Thoracic aorta (tissue), 2 donors: Measurements from ENCODE around the gene SRGAP1. TPM values are rescaled to one million over a fixed set of nuclear protein-coding genes. Genes with fewer than 3 reads are reported as not detected.

ENCODE experiments used
- ATAC-seq: fragments of 150-250 bp; one replicate; pipeline ENCODE4 v1.8.0; 2017; ENCODE audit warnings: low read depth; ENCODE audit not compliant: insufficient number of reproducible peaks, low FRiP score
- DNase-seq: peaks from one replicate; pipeline ENCODE4 v3.0.0-alpha.2; 2020; ENCODE audit warnings: low spot score
- H3K27ac ChIP-seq, 2 donors: fragments of 200-600 bp; sonication (generic); 1 replicate in 1 of 2; 2 replicates in 1 of 2; pipeline ENCODE4 v1.5.1; 2016; ENCODE audit warnings: mild to moderate bottlenecking in 2 of 2, moderate library complexity in 2 of 2
- H3K27me3 ChIP-seq: fragments of 200-600 bp; sonication (generic); replicated peaks from 2 replicates; pipeline ENCODE4 v1.6.0; 2016; ENCODE audit warnings: mild to moderate bottlenecking; ENCODE audit not compliant: insufficient read depth
- H3K36me3 ChIP-seq: fragments of 200-600 bp; sonication (generic); one replicate; pipeline ENCODE4 v1.5.1; 2016
- H3K4me1 ChIP-seq, 2 donors: fragments of 200-600 bp; sonication (generic); 1 replicate in 1 of 2; 2 replicates in 1 of 2; pipeline versions ENCODE4 v1.5.1 to v1.6.0; 2016; ENCODE audit warnings: low read depth in 2 of 2, mild to moderate bottlenecking in 1 of 2; ENCODE audit not compliant: control insufficient read depth in 1 of 2
- H3K4me3 ChIP-seq: fragments of 200-600 bp; sonication (generic); 2 replicates; pipeline ENCODE4 v1.5.1; 2016; ENCODE audit warnings: mild to moderate bottlenecking
- H3K9me3 ChIP-seq: fragments of 200-600 bp; sonication (generic); 2 replicates; pipeline ENCODE4 v1.5.1; 2016
- total RNA-seq, 2 donors: library from RNA; depleted of rRNA; stranded (reverse); fragments of >200 nt; gene quantifications; one replicate each; pipeline versions ENCODE4 v1.1.0 to v1.2.3, GENCODE V29; 2016
- TF ChIP-seq, protein P1 (sequence below): fragments of 200-600 bp; sonication (generic); IDR thresholded peaks from one replicate; pipeline ENCODE4 v1.5.1; 2019; ENCODE audit warnings: antibody characterized with exemption

Gene SRGAP1
- total RNA-seq, 2 donors from 2014 or later, result 7.9 to 24.1 TPM

DNA sequence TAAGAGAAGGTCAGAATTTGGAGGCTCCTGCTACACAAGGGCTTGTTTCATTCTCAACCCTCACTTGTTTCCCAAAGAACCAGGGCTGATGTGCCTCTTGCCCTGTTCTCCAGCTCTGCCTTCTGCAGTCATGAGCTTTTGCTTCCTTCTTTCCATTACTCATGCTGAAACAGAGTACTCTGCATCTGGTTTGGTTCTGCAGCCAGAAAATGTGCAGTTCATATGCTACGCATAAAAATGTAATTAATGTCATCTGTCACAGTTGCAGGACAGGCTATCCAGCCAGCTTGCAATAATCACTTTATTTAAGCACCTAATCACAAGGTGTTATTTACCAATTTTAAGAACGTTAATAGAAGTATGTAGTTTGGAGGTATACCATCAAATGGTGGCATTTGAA lies 150.2 kb downstream of the SRGAP1 start:
- no peak for ATAC-seq
- no peak overlapping the region for H3K27ac ChIP-seq
- TF ChIP-seq, protein P1, sequence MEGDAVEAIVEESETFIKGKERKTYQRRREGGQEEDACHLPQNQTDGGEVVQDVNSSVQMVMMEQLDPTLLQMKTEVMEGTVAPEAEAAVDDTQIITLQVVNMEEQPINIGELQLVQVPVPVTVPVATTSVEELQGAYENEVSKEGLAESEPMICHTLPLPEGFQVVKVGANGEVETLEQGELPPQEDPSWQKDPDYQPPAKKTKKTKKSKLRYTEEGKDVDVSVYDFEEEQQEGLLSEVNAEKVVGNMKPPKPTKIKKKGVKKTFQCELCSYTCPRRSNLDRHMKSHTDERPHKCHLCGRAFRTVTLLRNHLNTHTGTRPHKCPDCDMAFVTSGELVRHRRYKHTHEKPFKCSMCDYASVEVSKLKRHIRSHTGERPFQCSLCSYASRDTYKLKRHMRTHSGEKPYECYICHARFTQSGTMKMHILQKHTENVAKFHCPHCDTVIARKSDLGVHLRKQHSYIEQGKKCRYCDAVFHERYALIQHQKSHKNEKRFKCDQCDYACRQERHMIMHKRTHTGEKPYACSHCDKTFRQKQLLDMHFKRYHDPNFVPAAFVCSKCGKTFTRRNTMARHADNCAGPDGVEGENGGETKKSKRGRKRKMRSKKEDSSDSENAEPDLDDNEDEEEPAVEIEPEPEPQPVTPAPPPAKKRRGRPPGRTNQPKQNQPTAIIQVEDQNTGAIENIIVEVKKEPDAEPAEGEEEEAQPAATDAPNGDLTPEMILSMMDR, result no peak
- no peaks in the 10 kb centered on the region for H3K27me3 ChIP-seq
- DNase-seq, result no peak
- H3K9me3 ChIP-seq, result no peaks in the 10 kb centered on the region
- H3K4me3 ChIP-seq, result no peak overlapping the region
- no peaks in the 10 kb centered on the region for H3K36me3 ChIP-seq
- no peaks in the 10 kb centered on the region for H3K4me1 ChIP-seq

DNA sequence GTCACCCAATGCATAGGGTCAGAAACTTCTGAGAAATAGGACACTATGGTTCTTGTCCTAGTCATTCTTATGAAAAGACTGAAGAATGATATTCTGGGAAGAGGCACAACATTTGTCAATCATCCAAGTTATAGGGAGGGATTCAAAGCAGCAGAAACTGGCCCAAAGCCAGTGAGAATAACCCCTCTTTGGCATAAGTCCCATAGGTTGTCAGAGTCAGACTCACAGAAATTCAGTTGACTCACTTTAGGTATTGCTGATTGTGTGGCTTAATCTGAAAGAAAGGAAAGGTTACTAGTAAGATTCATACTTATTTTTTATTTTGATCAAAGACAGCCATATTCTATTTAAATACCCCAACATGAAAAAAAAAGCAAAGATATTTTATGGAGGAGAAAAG lies 151.0 kb downstream of the SRGAP1 start:
- H3K36me3 ChIP-seq, result no peaks in the 10 kb centered on the region
- H3K4me1 ChIP-seq, result no peaks in the 10 kb centered on the region
- no peak overlapping the region for H3K4me3 ChIP-seq
- no peaks in the 10 kb centered on the region for H3K9me3 ChIP-seq
- ATAC-seq (no peak), DNase-seq (no peak)
- TF ChIP-seq, protein P1, result no peak
- no peaks in the 10 kb centered on the region for H3K27me3 ChIP-seq
- no peak overlapping the region for H3K27ac ChIP-seq

DNA sequence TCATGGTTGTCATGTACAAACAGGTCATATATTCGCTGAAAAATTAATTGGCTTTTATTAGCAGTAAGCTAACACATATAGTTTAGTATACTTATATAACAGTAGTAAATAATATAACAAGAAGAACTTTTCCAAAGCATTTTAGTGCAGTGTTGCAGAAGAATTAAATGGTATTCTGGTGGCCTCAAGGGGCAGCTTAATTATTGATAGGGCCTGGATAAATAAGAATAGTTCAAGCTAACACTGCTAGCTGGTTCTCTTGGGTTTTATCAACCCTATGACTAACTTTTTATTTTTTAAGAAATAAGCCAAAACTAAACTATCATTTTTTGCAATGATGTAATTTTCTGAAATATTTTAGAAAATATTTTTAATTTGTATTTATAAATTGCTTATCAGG lies 152.1 kb downstream of the SRGAP1 start:
- Histone ChIP-seq H3K27ac (no peak overlapping the region), H3K27me3 (no peaks in the 10 kb centered on the region), H3K4me3 (no peak overlapping the region), H3K36me3 (no peaks in the 10 kb centered on the region), H3K4me1 (no peaks in the 10 kb centered on the region), H3K9me3 (no peaks in the 10 kb centered on the region)
- DNase-seq (no peak), ATAC-seq (no peak)
- TF ChIP-seq, protein P1, result no peak

DNA sequence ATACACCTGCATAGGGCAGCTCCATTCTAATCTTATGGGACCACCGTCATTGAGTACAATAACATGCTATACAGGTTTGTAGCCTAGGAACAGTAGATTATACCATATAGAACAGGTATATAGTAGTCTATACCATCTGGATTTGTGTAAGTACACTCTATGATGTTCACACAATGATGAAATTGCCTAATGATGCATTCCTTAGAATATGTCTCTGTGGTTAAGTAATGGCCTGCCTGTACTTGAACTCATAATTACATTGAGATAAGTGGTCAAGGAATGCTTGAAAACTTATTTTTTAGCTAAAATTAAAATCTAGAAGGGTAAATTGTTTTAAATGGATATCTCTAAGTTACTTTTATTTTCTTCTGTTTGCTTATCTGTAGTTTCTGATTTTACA lies 152.7 kb downstream of the SRGAP1 start:
- DNase-seq (no peak), ATAC-seq (no peak)
- TF ChIP-seq, protein P1, result no peak
- H3K4me3 ChIP-seq, result no peak overlapping the region
- no peaks in the 10 kb centered on the region for H3K9me3 ChIP-seq
- no peaks in the 10 kb centered on the region for H3K4me1 ChIP-seq
- H3K36me3 ChIP-seq, result no peaks in the 10 kb centered on the region
- H3K27me3 ChIP-seq, result no peaks in the 10 kb centered on the region
- no peak overlapping the region for H3K27ac ChIP-seq

DNA sequence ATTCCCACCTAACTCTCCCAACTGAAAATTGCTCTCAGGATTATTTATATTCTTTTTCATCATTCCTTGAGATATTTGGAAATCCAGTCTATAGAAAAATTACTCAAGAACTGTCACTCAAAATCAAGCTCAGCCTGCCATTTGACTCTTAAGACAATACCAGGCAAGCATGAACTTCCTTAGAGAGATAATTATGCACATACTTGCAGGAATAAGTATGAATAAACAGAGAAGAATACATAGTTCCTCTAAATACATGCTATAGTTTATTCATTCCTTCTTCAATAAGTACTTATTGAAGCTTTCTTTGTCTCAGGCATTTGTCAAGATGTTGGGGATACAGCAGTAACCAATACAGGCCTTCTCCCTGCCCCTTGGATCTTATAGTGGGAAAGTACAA lies 154.1 kb downstream of the SRGAP1 start:
- no peaks in the 10 kb centered on the region for H3K27me3 ChIP-seq
- no peaks in the 10 kb centered on the region for H3K36me3 ChIP-seq
- DNase-seq, result no peak
- H3K4me3 ChIP-seq, result no peak overlapping the region
- ATAC-seq, result no peak
- H3K4me1 ChIP-seq, result no peaks in the 10 kb centered on the region
- TF ChIP-seq, protein P1, result no peak
- no peaks in the 10 kb centered on the region for H3K9me3 ChIP-seq
- no peak overlapping the region for H3K27ac ChIP-seq
